Measurements from ENCODE around the gene PIGH. TPM values are rescaled to one million over a fixed set of nuclear protein-coding genes. Genes with fewer than 3 reads are reported as not detected.

Gene PIGH
- total RNA-seq, 1 experiment from 2014 or later, result 9.4 TPM

- DNase-seq, result no peak
- H2BK20ac ChIP-seq (ENCODE audit: low read depth, low read length, poor library complexity, severe bottlenecking), result no peak overlapping the region
- H3K79me2 ChIP-seq (ENCODE audit: insufficient read depth, low read length), result no peaks in the 10 kb centered on the region
- Mint-ChIP-seq H3K4me3 (no peak overlapping the region), H3K27ac (peak overlapping the region in 1 of 3 experiments; percentile 62; a peak in 3 of 7 replicates), H3K4me1 (peaks cover 7 to 14% of the 10 kb centered on the region in 2 experiments), H3K36me3 (ENCODE audit: insufficient read depth in 1 of 3, low read depth in 3 of 3) (peaks cover 13 to 52% (median 22%) of the 10 kb centered on the region in 3 experiments; a peak in 6 of 7 replicates), H3K9me3 (no peaks in the 10 kb centered on the region), H3K27me3 (ENCODE audit: low read depth) (no peaks in the 10 kb centered on the region)
- H3K56ac ChIP-seq (ENCODE audit: insufficient read length, low read depth, low read length), result no peak overlapping the region
- H2BK5ac ChIP-seq (ENCODE audit: insufficient read length, low read length), result no peak overlapping the region
- no peak overlapping the region for H2AFZ ChIP-seq (ENCODE audit: low read length)
- no peak overlapping the region for H2BK12ac ChIP-seq (ENCODE audit: insufficient read length, low read depth, low read length)
- no peak overlapping the region for H3K4ac ChIP-seq (ENCODE audit: low read depth, low read length)
- H3K23ac ChIP-seq (ENCODE audit: insufficient read length, low read depth, low read length), result no peak overlapping the region
- H3K14ac ChIP-seq (ENCODE audit: insufficient read depth, low read length), result 0 out of 2 replicates have a peak overlapping the region, but pooled peaks have one; percentile 3
- TF ChIP-seq CTCF (conservative IDR thresholded peaks at IDR 0.05), result no peak
- H2AK5ac ChIP-seq (ENCODE audit: insufficient read length, low read length), result no peak overlapping the region
- no peak overlapping the region for H3K18ac ChIP-seq (ENCODE audit: insufficient read length, low read depth, low read length)
- no peak overlapping the region for H3T11ph ChIP-seq (ENCODE audit: low read length)
- no peaks in the 10 kb centered on the region for H3K79me1 ChIP-seq (ENCODE audit: insufficient read depth, low read depth, low read length, poor library complexity, severe bottlenecking)
- no peaks in the 10 kb centered on the region for H3K23me2 ChIP-seq (ENCODE audit: insufficient read length, low read depth, low read length, poor library complexity, severe bottlenecking)
- no peaks in the 10 kb centered on the region for H4K20me1 ChIP-seq (ENCODE audit: control insufficient read depth, insufficient read depth, insufficient read length)
- H4K8ac ChIP-seq (replicated peaks; ENCODE audit: insufficient read length, low read depth, low read length), result no peak overlapping the region
- no peak overlapping the region for H2BK15ac ChIP-seq (ENCODE audit: low read depth, low read length)
- H3K27me3 ChIP-seq (ENCODE audit: insufficient read depth, low read length), result no peaks in the 10 kb centered on the region
- no CpG with 5 or more reads among the region's 7 CpGs for WGBS (ENCODE audit: extremely low coverage, insufficient read length, low lambda C conversion rate)
- no peak overlapping the region for H2BK120ac ChIP-seq (ENCODE audit: low read depth, low read length, poor library complexity, severe bottlenecking)
- H3K9me3 ChIP-seq (ENCODE audit: control insufficient read depth, low read depth, low read length), result no peaks in the 10 kb centered on the region
- no peak overlapping the region for H3K4me2 ChIP-seq (ENCODE audit: insufficient read depth, insufficient read length, low read length)
- H3K9ac ChIP-seq (ENCODE audit: extremely low read depth, insufficient read length, low read length), result no peak overlapping the region
- no peak overlapping the region for H4K91ac ChIP-seq (ENCODE audit: insufficient read length, low read depth, low read length)
- H4K5ac ChIP-seq (ENCODE audit: insufficient read length, low read depth, low read length), result no peak overlapping the region
- H3K27ac ChIP-seq (ENCODE audit: insufficient read length, low read depth, low read length), result no peak overlapping the region
- H3K4me1 ChIP-seq (ENCODE audit: insufficient read depth, low read length), result peaks cover 3% of the 10 kb centered on the region; the same call in 1 of the 2 replicates
Observed at GRCh38 chr14:67557118-67557517, 43.0 kb downstream of the PIGH start.
